C1 segment of cervical spinal cord (tissue), 14 donors: ENCODE results near the gene EFCAB3.
"Not testable (repeated sequence)": the region's sequence is repeated elsewhere in the genome, so short reads cannot be mapped to it uniquely, and the experiment has no call there.

Experiments
- DNase-seq, 14 donors: peaks; one replicate each; lab custom pipeline; 2025; lab: John Stamatoyannopoulos, UW

Gene EFCAB3

DNA sequence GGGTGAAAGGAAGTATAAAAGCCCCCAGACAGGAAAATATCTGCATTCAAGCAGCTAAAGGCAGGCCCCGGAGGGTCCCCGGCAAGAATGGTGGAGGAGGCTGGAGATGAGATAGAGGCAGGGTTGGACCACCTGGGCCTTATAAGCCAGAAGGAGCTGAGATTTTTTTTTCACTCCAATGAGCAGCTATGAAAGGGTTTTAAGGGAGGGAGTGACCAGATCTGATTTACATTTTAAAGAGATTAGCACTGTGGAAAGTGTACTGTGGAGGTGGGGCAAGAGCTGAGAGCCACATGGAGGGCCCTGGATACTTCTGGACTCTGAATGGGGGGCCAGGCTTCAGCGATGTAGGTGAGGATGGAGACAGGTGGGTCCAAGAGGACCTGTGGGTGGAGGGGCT lies 84.1 kb downstream of the EFCAB3 start:
- not testable (repeated sequence) for DNase-seq

DNA sequence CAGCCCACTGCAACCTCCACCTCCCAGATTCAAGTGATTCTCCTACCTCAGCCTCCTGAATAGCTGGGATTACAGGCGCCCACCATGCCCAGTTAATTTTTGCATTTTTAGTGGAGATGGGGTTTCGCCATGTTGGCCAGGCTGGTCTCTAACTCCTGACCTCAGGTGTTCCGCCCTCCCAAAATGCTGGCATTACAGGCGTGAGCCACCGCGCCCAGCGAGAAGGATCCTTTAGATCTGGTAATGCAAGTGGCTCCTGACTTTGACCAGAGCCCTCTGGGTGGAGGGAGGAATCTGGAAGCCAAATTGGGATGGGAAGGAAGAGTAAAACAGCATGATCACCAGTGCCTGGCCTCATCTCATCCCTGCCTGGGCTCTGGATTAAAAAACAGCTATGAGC lies 84.9 kb downstream of the EFCAB3 start:
- DNase-seq = not testable (repeated sequence)
